ENCODE data around the gene TCF4.

TCF4 gene

GRCh38 chr18:55336438-55337100, 251.4 kb downstream of the TCF4 start:
- TF ChIP-seq CTCF (IDR thresholded peaks at IDR 0.05; ENCODE audit: extremely low read depth, insufficient read depth, missing control alignments) = no peak
- in situ Hi-C loops (cut with MboI; ENCODE audit: low pct_unique_long_range_greater_than_20kb, low sequenced_read_pairs, unreplicated experiment) = no loop called here

GRCh38 chr18:55334875-55335274, 253.1 kb downstream of the TCF4 start:
- no peak for DNase-seq (ENCODE audit: low spot score)
- no peak for TF ChIP-seq CTCF (IDR thresholded peaks at IDR 0.05; ENCODE audit: extremely low read depth, insufficient read depth, missing control alignments)
- in situ Hi-C loops (cut with MboI; ENCODE audit: low pct_unique_long_range_greater_than_20kb, low sequenced_read_pairs, unreplicated experiment) = no loop called here

More at GRCh38 chr18:55336438-55337100, 251.4 kb downstream of the TCF4 start:
- no peak for DNase-seq (ENCODE audit: low spot score)

GRCh38 chr18:55331301-55331700, 256.7 kb downstream of the TCF4 start:
- no peak for DNase-seq (ENCODE audit: low spot score)
- no peak for TF ChIP-seq CTCF (IDR thresholded peaks at IDR 0.05; ENCODE audit: extremely low read depth, insufficient read depth, missing control alignments)
- in situ Hi-C loops (cut with MboI; ENCODE audit: low pct_unique_long_range_greater_than_20kb, low sequenced_read_pairs, unreplicated experiment) = no loop called here

- no peak for DNase-seq (ENCODE audit: low spot score)
- no peak for TF ChIP-seq CTCF (IDR thresholded peaks at IDR 0.05; ENCODE audit: extremely low read depth, insufficient read depth, missing control alignments)
- in situ Hi-C loops (cut with MboI; ENCODE audit: low pct_unique_long_range_greater_than_20kb, low sequenced_read_pairs, unreplicated experiment) = no loop called here
Observed at GRCh38 chr18:55328301-55328700, 259.7 kb downstream of the TCF4 start.

GRCh38 chr18:55327454-55327853, 260.5 kb downstream of the TCF4 start:
- TF ChIP-seq CTCF (IDR thresholded peaks at IDR 0.05; ENCODE audit: extremely low read depth, insufficient read depth, missing control alignments) = no peak
- no peak for DNase-seq (ENCODE audit: low spot score)
- in situ Hi-C loops (cut with MboI; ENCODE audit: low pct_unique_long_range_greater_than_20kb, low sequenced_read_pairs, unreplicated experiment) = no loop called here

- in situ Hi-C loops (cut with MboI; ENCODE audit: low pct_unique_long_range_greater_than_20kb, low sequenced_read_pairs, unreplicated experiment) = no loop called here
- DNase-seq (ENCODE audit: low spot score) = no peak
- no peak for TF ChIP-seq CTCF (IDR thresholded peaks at IDR 0.05; ENCODE audit: extremely low read depth, insufficient read depth, missing control alignments)
Observed at GRCh38 chr18:55326134-55326533, 261.9 kb downstream of the TCF4 start.

Data from GM13977 (cell line).